ENCODE results near the gene CRISPLD2.

Gene CRISPLD2

DNA sequence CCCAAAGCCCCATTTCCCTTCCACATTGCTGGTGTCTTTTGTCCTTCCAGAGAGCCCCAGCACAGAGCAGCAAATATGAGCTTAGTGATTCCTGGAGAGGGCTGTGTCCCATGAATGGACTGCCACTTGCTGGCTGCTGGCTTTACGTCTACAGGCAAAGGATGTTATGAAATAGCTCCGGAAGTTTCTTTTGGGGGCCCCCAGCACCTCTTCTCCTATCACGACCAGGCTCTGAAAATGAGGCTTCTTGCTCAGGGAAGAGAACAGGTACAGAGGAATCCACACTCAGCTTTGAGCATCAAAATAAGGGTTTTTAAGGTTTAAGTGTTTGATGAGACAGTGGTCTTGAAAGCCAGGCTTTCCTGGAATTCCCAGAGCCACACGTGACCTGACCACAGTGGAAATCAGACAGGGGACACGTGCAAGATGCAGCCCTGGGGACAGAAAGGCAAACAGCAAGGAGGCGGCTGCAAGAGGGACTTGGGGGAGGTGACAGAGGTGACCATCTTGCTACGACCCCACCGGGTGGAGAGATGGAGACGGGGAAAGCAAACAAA lies 133.5 kb downstream of the CRISPLD2 start:
- Histone ChIP-seq H3K9ac (ENCODE audit: low read depth, low read length, poor library complexity, severe bottlenecking) (no peak overlapping the region), H3K4me1 (ENCODE audit: insufficient read depth, low read length, poor library complexity, severe bottlenecking) (no peaks in the 10 kb centered on the region), H3K79me2 (ENCODE audit: insufficient read depth, low read length) (no peaks in the 10 kb centered on the region), H3K9me3 (ENCODE audit: insufficient read depth, low read depth, low read length) (no peaks in the 10 kb centered on the region), H3K27me3 (ENCODE audit: insufficient read depth, low read length, poor library complexity, severe bottlenecking) (no peaks in the 10 kb centered on the region), H3K4me2 (ENCODE audit: low read depth, low read length, poor library complexity, severe bottlenecking) (no peak overlapping the region), H3K9me2 (replicated peaks; ENCODE audit: low read depth, low read length) (no peaks in the 10 kb centered on the region), H3K36me3 (ENCODE audit: insufficient read depth, low read length) (no peaks in the 10 kb centered on the region), H3K4me3 (ENCODE audit: low read length, poor library complexity, severe bottlenecking) (no peak overlapping the region), H4K20me1 (ENCODE audit: insufficient read depth, low read length, poor library complexity, severe bottlenecking) (no peaks in the 10 kb centered on the region), H2AFZ (ENCODE audit: low read length) (no peak overlapping the region), H3F3A (ENCODE audit: low read depth) (no peaks in the 10 kb centered on the region)
- TF ChIP-seq, protein P1, sequence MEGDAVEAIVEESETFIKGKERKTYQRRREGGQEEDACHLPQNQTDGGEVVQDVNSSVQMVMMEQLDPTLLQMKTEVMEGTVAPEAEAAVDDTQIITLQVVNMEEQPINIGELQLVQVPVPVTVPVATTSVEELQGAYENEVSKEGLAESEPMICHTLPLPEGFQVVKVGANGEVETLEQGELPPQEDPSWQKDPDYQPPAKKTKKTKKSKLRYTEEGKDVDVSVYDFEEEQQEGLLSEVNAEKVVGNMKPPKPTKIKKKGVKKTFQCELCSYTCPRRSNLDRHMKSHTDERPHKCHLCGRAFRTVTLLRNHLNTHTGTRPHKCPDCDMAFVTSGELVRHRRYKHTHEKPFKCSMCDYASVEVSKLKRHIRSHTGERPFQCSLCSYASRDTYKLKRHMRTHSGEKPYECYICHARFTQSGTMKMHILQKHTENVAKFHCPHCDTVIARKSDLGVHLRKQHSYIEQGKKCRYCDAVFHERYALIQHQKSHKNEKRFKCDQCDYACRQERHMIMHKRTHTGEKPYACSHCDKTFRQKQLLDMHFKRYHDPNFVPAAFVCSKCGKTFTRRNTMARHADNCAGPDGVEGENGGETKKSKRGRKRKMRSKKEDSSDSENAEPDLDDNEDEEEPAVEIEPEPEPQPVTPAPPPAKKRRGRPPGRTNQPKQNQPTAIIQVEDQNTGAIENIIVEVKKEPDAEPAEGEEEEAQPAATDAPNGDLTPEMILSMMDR (conservative IDR thresholded peaks at IDR 0.05; ENCODE audit: low read length): no peak
- no peak for TF ChIP-seq EZH2phosphoT487 (IDR thresholded peaks at IDR 0.05; ENCODE audit: borderline replicate concordance)

DNA sequence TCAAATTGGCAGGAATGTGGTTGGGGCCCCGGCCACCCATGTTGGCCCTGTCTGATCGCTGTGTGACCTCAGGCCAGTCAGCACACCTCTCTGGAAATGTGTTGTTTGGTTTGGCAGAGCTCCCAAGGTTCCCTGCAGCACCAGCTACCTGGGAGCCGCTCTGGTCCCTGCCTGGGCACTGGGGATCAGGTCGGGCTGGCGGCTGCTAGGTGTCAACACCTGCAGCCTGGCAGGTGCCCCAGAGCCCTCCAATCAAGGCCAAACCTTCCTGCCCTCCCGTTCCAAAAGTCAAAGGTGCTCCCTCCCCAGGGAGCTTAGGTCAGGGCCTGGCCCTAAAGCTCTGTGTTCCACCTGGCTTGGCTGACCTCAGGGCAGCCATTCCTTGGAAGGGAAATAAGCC lies 135.6 kb downstream of the CRISPLD2 start:
- Histone ChIP-seq H3F3A (ENCODE audit: low read depth) (no peaks in the 10 kb centered on the region), H3K9me3 (ENCODE audit: insufficient read depth, low read depth, low read length) (no peaks in the 10 kb centered on the region), H3K4me2 (ENCODE audit: low read depth, low read length, poor library complexity, severe bottlenecking) (no peak overlapping the region), H4K20me1 (ENCODE audit: insufficient read depth, low read length, poor library complexity, severe bottlenecking) (no peaks in the 10 kb centered on the region), H3K9ac (ENCODE audit: low read depth, low read length, poor library complexity, severe bottlenecking) (no peak overlapping the region), H3K9me2 (replicated peaks; ENCODE audit: low read depth, low read length) (no peaks in the 10 kb centered on the region), H3K79me2 (ENCODE audit: insufficient read depth, low read length) (no peaks in the 10 kb centered on the region), H3K36me3 (ENCODE audit: insufficient read depth, low read length) (no peaks in the 10 kb centered on the region), H3K4me3 (ENCODE audit: low read length, poor library complexity, severe bottlenecking) (no peak overlapping the region), H3K27me3 (ENCODE audit: insufficient read depth, low read length, poor library complexity, severe bottlenecking) (no peaks in the 10 kb centered on the region), H3K4me1 (ENCODE audit: insufficient read depth, low read length, poor library complexity, severe bottlenecking) (no peaks in the 10 kb centered on the region), H2AFZ (ENCODE audit: low read length) (no peak overlapping the region)
- TF ChIP-seq, protein P1 (conservative IDR thresholded peaks at IDR 0.05; ENCODE audit: low read length): no peak
- TF ChIP-seq EZH2phosphoT487 (IDR thresholded peaks at IDR 0.05; ENCODE audit: borderline replicate concordance): no peak

DNA sequence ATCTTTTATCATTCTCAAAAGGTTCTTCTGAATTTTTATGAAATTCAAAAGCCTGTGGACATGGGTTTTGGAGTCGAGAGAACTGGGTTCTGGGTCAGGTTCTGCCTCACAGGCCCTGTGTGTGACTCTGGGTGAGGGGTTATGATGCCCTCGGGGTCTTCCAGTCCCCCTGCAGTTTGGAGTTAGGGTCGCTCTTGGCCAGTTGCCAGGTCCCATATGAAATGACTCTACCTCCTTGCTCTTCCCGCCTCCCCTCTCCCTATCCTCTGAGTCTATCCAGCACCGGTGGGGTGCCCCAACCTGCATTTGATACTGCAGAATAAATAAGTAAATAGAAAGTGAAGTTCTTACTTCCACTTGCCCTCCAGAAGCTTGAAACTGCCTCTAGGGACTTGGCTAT lies 137.4 kb downstream of the CRISPLD2 start:
- no peaks in the 10 kb centered on the region for H3K9me2 ChIP-seq (replicated peaks; ENCODE audit: low read depth, low read length)
- H3K36me3 ChIP-seq (ENCODE audit: insufficient read depth, low read length): no peaks in the 10 kb centered on the region
- no peaks in the 10 kb centered on the region for H3F3A ChIP-seq (ENCODE audit: low read depth)
- H2AFZ ChIP-seq (ENCODE audit: low read length): no peak overlapping the region
- H3K9ac ChIP-seq (ENCODE audit: low read depth, low read length, poor library complexity, severe bottlenecking): no peak overlapping the region
- H3K79me2 ChIP-seq (ENCODE audit: insufficient read depth, low read length): no peaks in the 10 kb centered on the region
- H4K20me1 ChIP-seq (ENCODE audit: insufficient read depth, low read length, poor library complexity, severe bottlenecking): no peaks in the 10 kb centered on the region
- no peaks in the 10 kb centered on the region for H3K27me3 ChIP-seq (ENCODE audit: insufficient read depth, low read length, poor library complexity, severe bottlenecking)
- TF ChIP-seq, protein P1 (conservative IDR thresholded peaks at IDR 0.05; ENCODE audit: low read length): no peak
- H3K4me1 ChIP-seq (ENCODE audit: insufficient read depth, low read length, poor library complexity, severe bottlenecking): no peaks in the 10 kb centered on the region
- H3K9me3 ChIP-seq (ENCODE audit: insufficient read depth, low read depth, low read length): no peaks in the 10 kb centered on the region
- no peak overlapping the region for H3K4me3 ChIP-seq (ENCODE audit: low read length, poor library complexity, severe bottlenecking)
- H3K4me2 ChIP-seq (ENCODE audit: low read depth, low read length, poor library complexity, severe bottlenecking): no peak overlapping the region

All from Loucy (cell line).